Hematopoietic multipotent progenitor cell treated with erythropoietin and hydrocortisone succinate and interleukin-3 and kit ligand, for 8 days (in vitro differentiated cells): ENCODE results near the gene NHSL2.
"Not testable (repeated sequence)": the region's sequence is repeated elsewhere in the genome, so short reads cannot be mapped to it uniquely, and the experiment has no call there.

Experiments used
- DNase-seq: peaks from one replicate; pipeline ENCODE4 v3.0.0-alpha.2; 2015

Gene NHSL2

DNA sequence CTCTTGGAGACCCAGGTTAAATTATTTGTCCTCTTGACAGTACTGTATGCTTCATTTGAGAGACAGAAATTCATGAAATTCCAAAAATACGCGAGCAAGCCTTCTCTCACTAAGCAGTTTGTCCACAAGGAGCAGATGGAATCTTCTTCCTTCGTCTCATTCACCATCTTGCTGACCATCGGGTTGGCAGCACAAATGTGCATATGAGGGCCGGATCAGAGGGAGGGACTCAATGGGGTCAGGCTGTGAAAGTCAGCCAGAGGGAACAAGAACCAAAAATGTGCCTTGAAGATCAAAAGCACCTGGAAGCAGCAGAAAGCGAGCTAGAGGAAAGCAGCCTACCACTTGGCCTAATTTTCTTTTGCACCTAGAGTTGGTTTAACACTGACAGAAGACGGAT is 16.4 kb downstream of the NHSL2 start:
- DNase-seq: no peak

DNA sequence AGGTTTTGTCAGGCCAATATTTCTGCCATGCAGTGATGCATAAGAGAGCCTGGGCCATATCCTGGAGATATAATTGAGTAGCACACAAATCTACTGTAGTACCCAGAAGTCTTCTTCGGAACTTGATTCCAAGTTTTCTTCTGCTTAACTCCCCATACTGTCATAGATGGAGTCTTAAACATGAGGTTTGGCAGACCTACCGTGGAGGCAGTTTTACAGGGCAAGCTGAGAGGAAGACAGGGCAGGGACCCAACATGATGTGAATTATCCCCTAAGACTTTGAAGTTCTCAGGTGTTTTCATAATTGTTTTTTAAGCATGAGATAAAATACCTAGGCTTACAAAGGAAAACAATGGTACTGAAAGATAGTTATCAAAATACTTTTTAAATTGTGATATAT is 18.2 kb downstream of the NHSL2 start:
- DNase-seq: no peak

DNA sequence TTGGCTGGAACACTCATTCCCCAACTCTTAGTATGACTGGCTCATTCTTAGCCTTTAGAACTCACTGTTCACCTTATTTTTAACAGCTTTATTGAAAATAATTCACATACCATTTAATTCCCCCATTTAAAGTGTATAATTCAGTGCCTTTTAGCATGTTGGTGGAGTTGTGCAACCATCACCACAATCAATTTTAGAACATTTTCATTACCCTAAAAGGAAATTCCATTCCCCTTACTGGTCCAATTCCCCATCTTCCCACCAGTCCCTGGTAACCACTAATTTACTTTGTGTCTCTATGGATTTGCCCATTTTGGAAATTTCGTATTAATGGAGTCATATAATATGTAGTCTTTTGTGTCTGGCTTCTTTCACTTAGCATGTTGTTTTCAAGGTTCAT is 19.7 kb downstream of the NHSL2 start:
- DNase-seq: no peak

DNA sequence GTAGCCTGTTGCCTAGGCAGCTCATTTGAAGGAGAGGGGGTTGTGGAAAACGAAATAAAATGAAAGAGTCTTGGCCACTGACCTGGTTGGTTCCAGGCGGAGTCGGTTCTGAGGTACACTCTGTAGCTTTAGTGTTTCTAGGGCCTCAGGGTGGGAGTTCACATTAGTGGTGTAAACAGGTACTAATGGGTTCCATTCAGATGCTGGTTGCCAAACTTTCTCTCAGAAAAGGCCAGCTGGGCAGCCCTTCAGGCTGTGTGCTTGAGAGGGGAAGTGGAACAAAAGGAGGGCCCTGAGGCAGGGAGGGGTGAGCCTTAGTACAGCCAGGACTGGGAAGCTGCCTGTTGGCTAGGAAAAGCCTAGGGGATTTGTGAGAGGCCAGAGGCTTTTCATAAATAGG is 24.8 kb downstream of the NHSL2 start:
- DNase-seq: no peak

DNA sequence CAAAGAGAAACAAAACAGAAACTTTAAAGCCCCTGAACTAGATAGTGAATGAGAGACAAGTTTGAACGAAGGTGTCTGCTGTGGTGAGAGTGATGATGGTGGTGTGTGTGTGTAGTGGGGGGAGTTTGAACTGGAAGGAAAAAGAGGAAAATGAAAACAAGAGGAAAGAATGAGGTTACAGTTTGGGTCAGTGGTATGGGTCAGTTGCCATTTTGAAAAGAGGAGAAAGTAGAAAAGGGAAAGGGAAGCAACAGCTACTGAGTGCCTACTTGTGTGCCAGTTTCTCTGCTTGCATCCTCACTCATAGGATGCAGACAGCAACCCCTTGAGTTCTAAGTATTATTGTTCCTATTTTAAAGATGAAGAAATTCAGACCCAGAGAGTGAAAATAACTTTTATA is 26.0 kb downstream of the NHSL2 start:
- no peak for DNase-seq

DNA sequence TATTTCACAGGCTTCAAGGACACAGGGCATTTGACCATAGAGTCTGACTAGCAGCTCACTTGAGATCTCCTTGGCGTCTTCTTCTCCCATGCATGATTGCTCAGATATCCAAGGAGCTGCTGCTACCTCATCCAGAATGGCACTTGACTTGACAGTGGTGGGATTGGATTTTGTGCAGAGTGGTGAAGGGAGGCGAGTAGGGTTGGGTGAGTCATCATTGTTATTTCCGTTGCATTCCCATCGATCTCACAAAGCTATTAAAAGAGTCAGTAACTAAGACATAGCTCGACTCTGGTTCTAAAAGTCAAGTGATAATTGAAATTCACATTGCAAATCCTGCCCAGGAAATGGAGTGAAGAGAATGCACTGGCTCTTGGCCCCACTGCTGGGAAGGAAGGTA is 27.7 kb downstream of the NHSL2 start:
- DNase-seq: no peak

DNA sequence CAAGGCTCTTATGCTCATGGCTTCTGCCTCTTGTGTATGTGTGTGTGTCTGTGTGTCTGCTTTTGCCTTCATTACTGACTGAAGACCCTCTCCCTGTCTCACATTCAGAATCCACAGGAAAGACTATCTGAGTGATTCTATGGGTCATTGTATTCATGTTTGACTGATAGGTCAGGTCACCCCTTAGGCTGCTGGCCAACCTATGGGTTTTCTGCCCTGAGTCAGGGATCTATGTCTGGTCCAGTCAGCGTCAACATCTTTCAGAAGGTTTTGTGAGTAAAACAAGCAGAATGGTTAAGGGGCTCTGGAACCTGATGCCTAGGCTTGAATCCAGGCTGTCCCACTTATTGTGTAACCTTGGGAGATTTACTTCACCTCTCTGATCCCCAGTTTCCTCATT is 30.5 kb downstream of the NHSL2 start:
- no peak for DNase-seq

DNA sequence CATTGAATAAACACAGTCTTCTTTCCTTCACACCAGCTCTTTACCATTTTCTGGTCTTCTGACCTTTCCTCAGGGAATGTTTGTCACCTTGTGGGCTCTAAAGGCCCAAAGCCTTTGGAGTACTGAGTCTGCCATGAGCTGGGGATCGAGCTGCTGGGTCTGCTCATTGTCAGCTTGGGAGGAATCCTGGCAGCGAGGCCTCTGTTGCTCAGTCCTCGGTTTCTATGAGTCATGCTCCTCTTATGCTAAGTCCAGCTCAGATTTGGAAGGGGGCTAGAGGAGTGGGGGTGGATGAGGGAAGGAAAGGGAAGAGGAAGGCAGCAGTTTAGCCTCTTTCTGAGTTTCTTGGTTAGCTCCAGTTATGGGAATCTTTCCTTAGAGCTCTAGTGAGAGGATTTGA is 31.1 kb downstream of the NHSL2 start:
- DNase-seq: no peak

DNA sequence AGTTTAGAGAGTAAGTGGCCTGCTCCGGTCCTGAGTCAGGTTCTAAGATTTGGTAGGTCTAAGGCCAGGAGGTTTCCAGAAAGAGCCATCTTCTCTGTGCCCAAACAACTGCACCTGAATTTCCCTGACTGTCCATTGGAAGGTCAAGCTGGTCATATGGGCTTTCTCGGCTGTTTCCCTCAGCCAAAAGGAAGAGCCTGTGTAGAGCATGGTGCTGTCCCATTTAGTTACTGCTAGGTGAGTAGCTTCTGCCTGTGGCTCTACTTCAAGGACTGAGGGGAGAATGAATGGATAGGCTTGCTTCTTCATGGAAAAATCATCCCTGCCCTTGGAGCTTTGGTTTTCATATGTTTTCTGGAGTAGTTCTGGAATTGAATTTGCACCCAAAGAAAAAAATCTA is 33.7 kb downstream of the NHSL2 start:
- DNase-seq: no peak

DNA sequence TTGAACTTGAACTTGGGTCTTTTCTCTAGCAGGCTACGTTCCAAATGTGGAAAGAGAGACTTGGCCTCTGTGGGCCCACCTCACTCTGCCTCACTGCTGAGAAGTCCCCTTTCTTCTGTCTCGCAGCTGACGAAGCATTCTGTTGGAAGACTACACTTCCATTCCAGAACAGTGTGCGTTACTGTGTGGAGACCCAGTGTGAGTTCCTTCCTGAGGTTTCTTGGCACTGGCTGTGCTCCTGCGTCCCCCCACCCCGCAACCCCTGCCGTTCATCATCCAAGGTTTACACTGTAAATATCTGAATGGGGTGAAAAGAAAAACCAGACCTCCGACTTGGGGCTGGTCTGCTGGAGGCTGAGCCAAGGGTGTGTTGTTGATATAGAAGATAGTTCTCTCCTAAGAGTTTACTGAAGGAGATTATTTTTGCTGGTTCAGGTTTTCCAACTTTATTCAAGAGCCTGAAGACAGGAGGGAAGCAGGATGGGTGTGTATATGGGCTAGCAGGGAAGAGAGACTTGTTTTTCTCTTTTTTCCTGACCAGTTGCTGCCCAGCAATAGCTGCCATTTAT is 34.7 kb downstream of the NHSL2 start:
- DNase-seq: no peak

DNA sequence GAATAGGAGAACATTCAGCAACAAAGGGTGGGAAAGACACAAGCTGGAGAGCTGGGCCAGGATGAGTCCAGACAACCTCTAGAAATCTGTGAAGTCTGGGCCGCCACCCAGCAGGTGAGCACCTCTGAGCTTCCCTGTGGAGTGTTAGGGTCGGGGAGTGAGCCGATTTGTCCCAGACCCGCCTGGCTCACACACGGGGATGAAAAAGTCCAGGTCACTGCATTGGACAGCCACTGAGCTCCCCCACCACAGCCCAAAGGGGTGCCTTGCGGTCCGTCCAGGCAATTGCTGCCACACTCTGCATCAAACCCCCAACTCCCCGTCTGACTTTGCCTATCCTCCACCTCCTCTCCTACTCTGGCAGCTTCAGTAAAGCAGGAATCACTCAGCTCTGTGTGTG is 38.7 kb downstream of the NHSL2 start:
- DNase-seq: no peak

DNA sequence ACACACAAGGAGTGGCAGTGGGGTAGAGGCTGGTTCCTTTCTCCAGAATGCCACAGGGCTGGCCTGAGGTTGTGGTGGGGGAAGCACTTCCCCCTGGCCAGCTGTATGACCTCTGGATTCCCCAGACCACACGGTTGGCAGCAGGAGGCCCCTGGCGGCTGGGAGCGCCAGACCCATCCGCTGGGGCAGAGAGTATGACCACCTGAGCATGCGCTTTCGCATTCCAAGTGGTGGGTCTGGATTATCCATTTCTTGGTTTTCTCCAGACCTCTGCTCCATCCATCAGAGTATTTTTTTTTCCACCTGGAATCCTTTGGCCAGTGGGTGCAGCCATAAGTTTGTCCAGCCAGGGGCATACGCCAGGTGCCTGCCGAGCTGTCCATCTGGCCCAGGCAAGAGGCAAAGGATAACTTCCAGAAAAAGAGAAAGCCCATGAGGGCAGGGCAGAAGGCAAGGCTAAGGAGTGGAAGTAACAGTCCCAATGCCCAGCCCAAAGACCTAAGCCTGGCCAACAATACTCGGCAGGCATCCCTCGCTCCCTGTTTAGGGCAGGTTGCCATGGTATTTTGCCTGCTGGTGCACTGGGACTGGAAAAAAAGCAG is 39.3 kb downstream of the NHSL2 start:
- DNase-seq: no peak

DNA sequence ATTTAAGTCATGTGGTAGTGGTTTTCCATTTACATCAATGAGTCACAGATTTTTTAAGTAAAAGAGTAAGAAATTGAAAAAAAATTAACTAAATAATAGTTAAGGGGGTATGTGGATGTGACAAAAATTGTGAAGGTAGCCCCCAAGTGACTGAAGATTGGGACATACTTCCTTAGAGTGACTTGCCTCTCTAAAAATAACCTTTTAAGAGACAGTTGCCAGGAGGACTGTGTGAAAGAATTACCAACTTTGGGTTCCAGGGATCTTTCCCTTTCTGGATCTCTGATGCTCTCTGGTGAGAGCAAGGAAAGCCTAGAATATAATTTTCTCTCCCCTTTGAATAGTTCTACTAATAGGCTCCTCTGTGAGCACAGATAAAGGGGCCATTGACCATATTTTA is 42.7 kb downstream of the NHSL2 start:
- DNase-seq: no peak

DNA sequence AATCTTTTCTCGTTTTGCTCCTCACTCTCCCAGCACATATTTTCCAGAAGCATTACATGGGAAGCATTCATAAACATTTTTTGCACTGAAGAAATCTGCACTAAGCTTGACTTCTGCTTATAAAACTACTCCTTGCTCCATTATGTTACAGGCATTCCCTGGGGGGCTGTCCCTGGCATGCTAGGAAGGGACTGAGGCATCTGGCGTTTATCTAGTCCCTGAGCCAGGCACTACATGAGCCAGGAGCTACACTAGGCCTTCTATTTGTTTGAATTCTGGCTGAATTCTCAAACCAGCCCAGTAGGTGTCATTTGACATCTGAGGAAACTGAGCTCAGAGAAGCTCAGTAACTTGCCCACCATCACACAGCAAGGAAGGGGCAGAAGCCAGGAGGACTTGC is 43.3 kb downstream of the NHSL2 start:
- no peak for DNase-seq

DNA sequence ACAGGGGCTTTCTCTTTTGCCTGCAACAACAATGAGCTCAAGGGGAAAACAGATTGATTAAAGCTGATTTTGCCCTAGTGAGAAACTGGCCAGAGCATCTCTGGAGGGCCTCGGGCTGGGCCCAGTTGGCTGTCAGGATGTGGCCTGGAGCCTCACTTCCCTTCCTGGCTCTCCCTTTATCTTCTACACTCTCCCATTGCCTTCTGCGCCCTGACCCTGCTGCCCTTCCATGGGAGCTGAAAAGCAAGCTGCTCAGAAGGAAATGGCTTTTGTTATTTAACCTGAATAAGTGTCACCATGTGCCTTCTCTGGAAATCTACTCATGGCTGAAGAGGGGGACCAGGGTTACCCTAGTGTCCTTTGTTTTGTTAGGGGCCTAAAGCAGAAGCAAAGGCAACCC is 43.8 kb downstream of the NHSL2 start:
- no peak for DNase-seq

DNA sequence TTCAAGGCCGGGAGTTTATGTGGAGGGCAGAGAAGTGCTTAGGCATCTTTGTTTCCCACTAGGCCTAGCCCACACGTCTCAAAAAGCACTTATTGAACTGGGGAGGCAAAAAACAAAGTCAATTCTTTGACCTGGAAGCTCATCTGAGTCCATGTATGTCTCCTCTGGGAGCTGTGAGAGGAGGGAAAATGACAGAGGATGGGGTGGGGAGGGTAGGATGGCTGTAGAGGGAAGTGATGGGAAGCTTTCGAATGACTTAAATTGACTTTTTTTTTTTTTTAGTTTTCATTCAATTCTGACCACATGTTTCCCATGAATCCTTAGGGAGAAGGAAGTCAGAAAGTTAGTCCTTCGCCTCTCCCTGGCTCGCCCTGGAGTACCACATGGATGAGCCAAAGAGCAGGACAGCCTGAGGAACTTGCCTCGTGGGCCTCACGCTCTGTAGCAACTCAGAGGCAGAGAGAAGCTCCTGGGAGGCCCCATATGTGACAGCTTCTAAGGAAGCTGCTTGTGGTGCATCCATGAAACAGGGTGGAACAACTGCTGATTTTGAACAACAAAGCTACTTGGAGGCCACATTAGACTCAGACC is 45.0 kb downstream of the NHSL2 start:
- DNase-seq: no peak

DNA sequence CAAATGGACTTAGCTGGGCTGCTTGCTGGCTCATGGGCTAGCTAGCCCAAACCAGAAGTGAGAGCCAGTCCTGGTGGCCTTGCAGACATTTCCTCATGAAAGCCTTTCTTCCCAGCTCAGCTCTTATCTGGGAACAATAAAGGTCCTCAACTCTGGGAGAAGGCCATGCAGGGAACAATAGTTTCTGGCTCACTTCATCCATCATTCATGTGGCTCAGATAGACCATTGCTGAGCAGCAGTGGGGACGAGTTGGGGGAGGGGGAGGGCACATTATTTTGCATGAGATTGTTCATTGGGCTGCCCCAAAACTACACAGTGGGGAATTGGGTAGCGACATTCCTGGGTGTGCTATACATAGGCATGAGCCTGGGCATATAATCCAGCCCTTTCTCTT is 47.6 kb downstream of the NHSL2 start:
- no peak for DNase-seq

DNA sequence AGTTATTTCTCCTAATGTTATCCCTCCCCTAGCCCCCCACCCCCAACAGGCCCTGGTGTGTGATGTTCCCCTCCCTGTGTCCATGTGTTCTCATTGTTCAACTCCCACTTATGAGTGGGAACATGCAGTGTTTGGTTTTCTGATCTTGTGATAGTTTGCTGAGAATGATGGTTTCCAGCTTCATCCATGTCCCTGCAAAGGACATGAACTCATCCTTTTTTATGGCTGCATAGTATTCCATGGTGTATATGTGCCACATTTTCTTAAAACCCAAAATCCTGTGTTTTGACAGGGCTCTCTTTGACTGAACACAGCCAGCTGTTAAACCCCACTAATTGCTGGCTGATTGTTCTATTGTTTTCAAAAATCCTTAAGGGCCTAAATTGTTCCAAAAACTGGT is 53.5 kb downstream of the NHSL2 start:
- DNase-seq: not testable (repeated sequence)

DNA sequence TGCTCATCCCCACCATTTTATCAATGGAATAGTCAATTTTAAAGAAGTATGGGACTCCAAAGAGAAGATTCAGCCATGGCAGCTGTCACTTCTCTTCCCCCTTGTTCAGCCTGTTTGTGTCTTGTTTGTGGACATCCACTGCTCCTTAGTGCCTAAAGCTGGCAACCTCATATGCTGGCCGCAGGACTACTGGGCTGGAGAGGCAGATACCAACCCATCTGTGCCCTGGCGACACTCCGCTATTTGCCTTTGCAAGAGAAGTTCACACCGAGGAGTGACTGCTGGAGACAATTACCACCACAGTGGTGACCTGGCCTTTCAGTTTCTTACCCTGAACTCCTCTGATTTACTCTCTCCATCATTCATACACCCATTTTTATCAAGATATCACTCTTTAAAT is 64.3 kb downstream of the NHSL2 start:
- no peak for DNase-seq

DNA sequence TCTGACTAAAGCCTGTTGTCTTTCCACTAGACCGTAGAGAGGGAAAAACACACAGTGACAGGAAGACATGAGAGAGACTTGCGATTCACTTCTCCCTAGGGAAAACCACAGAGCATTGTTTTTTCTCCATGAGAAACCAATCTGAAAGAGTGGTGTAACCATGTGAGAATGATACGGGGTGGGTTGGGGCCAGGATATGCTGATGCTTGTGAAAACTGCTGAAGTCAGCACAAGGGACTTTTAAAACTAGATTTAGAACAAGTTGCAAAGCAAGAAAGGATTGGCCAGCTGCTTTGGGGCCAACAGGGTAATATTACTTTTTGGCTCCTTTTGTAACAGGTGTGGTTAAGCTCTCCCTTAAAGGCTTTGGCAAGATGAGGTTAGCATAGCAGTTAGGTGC is 66.1 kb downstream of the NHSL2 start:
- DNase-seq: no peak

DNA sequence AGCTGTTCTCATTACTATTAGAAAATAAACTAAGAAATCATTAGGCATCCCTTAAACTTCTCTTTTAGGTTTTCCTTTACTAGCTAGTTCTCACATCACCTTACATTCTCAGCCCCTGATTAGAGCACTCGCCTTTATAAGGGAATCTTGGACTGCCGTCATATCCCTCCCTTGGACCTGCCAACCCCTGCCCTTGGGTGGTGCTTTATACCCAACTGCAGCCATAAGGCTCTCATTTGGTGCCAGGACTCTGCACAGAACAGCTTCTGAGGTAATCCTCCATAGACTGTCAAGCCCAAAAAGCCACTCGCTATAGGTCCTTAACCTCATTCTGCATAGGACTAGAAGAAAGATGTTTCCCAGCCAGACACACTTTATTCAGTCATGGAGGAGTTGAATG is 67.5 kb downstream of the NHSL2 start:
- no peak for DNase-seq

DNA sequence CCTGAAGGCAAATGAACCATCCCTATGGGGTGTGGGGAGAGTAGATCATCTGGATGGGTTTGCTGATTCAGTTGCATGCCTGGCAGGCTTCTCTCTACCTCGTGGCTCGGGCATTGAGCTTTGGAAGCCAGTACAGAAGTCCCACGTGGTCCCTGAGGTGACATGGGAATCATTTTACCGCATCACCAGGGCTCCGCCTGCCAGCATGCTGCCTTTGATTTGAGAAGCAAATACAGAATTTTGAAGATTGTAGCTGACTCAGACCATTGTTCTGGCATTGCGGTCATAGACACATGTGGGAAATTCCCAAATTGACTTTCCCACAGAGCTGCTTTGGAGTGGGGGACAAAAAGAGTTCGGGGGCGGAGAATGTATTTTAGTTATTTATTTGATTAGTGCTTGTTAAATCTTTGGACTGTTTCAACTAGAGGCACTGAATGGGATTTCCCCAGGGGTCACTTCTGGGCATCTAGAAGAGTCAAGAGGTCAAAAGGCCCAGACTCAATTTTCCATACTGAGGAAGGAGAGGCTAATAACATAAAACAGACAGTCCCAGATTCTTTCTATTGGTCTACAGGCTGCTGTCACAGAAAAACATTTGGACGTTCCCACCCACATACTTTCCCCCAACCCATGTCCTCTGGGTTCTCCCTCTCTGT is 79.3 kb downstream of the NHSL2 start:
- DNase-seq: no peak

DNA sequence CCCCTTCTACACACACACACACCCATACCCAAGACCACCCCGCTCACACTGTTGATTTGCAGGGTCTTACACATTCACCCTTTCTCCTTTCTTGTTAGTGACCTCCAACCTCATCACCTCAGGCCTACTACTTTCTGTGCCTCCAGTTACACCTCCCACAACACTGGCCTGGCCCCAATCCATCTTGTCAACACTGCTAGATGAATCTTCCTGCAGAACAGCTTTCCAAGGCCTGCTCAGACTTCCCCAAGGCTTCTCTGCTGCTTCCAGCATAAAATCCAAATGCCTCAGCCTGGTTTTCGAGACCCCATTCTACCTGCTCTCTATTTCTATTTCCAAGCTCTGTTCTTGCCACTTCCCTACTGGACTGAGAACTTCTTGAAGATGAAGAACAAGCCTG is 79.9 kb downstream of the NHSL2 start:
- DNase-seq: no peak

DNA sequence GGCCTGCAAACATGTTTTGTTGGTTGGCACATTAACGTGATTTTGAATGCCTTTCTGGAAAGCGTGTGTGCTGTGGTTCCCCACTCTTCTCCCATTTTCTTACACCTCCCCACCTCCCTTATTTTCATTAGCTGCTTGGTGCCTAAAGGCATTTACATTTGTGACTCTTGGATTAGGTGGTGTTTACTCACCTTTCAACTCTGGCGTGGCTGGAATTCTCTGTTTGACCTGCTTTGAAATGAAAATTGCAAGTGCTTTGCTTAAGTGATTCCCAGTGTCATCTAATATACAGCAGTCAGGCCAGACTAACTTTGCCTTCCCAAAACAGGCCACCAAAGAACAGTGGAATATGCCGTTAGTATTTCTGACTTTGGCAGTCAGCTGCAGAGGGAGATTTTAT is 80.5 kb downstream of the NHSL2 start:
- DNase-seq: no peak

DNA sequence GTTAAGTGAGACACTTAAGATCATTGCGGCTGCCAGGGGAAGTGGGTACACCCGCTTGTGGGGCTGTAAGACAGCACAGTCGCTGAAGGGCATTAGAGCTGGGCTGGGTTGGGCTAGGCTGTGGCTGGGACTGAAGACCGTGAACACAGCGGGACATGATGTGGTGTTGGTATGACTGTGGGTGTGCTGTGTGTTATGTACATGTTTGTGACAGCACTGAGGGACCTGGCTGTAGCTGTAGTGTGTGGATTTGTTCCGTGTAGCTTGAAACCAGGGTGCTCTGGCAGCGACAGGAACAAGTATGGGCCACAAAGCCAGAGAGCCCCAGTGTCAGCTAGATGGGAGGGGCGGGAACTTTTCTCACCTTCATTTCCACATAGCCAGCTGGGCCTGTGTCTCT is 82.1 kb downstream of the NHSL2 start:
- no peak for DNase-seq
